Measurements from ENCODE around the gene ASPM.

Gene ASPM

DNA sequence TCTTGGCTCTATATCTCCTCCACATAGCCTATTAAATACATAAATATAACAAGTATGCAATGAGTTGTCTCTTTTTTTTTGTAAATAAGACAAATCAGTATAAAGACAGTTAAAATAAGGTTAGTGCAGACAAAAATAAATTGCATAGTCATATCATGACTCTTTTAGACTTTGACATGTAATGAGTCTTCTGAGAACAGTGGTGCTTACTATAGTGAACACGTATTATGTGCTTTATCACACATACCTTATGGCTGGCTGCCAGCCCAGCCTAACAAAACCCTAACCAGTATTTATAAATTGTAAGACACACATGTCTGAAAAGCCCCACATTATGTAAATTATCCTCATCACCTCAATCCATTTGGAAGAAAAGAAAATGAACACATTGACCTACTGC is 50.3 kb downstream of the ASPM start:
- Histone ChIP-seq H3F3A (ENCODE audit: insufficient read depth) (peaks cover 9% of the 10 kb centered on the region; the same call in 1 of the 2 replicates), H3K4me2 (ENCODE audit: low read depth, low read length, poor library complexity, severe bottlenecking) (no peak overlapping the region), H3K9me3 (ENCODE audit: insufficient read depth, low read length) (no peaks in the 10 kb centered on the region), H3K27ac (ENCODE audit: low read depth, low read length) (no peak overlapping the region), H3K9me2 (replicated peaks; ENCODE audit: insufficient read depth, low read length) (no peaks in the 10 kb centered on the region), H4K20me1 (ENCODE audit: low read depth, low read length) (no peaks in the 10 kb centered on the region), H3K36me3 (ENCODE audit: low read length) (peaks cover 56% of the 10 kb centered on the region), H3K27me3 (ENCODE audit: low read length) (no peaks in the 10 kb centered on the region), H3K79me2 (ENCODE audit: insufficient read depth, low read length) (no peaks in the 10 kb centered on the region), H3K9ac (ENCODE audit: low read length) (no peak overlapping the region), H3K4me3 (ENCODE audit: insufficient read depth, low read length, poor library complexity, severe bottlenecking) (no peak overlapping the region), H2AFZ (ENCODE audit: low read depth, low read length, severe bottlenecking) (no peak overlapping the region)
- TF ChIP-seq EZH2phosphoT487 (conservative IDR thresholded peaks at IDR 0.05; ENCODE audit: low read length), result no peak
- TF ChIP-seq, protein P1, sequence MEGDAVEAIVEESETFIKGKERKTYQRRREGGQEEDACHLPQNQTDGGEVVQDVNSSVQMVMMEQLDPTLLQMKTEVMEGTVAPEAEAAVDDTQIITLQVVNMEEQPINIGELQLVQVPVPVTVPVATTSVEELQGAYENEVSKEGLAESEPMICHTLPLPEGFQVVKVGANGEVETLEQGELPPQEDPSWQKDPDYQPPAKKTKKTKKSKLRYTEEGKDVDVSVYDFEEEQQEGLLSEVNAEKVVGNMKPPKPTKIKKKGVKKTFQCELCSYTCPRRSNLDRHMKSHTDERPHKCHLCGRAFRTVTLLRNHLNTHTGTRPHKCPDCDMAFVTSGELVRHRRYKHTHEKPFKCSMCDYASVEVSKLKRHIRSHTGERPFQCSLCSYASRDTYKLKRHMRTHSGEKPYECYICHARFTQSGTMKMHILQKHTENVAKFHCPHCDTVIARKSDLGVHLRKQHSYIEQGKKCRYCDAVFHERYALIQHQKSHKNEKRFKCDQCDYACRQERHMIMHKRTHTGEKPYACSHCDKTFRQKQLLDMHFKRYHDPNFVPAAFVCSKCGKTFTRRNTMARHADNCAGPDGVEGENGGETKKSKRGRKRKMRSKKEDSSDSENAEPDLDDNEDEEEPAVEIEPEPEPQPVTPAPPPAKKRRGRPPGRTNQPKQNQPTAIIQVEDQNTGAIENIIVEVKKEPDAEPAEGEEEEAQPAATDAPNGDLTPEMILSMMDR (IDR thresholded peaks at IDR 0.05; ENCODE audit: insufficient read depth, low read length, poor library complexity, severe bottlenecking), result no peak

DNA sequence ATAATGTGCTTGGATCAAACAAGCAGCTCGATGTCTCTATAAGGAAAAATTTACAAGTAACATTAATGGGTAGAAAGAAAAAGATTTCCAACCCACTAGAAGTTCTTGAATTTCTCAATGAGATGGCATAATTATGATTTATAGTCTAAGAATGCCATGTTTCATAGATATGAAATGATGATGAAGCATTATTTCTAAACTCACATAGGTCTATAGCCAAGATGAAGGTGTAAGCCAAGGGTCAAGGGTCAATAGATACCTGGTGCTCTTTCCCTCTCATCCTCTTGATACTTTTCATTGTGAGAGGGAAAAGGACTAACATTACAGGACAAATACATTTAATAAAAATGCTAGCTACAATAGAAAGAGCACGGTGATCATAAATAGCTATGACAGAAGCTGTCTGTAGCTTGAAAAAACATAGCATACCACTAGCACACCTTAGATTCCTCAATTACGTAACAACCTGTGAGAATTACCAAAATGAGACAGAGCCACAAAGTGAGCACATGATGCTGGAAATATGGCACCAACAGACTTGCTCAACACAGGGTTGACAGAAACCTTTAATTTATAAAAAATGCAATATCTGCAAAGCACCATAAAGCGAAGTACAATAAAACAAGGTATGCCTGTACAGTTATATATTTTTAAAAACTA is 53.1 kb downstream of the ASPM start:
- H3K4me2 ChIP-seq (ENCODE audit: low read depth, low read length, poor library complexity, severe bottlenecking), result no peak overlapping the region
- H4K20me1 ChIP-seq (ENCODE audit: low read depth, low read length), result no peaks in the 10 kb centered on the region
- no peaks in the 10 kb centered on the region for H3K9me2 ChIP-seq (replicated peaks; ENCODE audit: insufficient read depth, low read length)
- peaks cover 76% of the 10 kb centered on the region for H3K36me3 ChIP-seq (ENCODE audit: low read length)
- H3K4me3 ChIP-seq (ENCODE audit: insufficient read depth, low read length, poor library complexity, severe bottlenecking), result no peak overlapping the region
- H3K9me3 ChIP-seq (ENCODE audit: insufficient read depth, low read length), result no peaks in the 10 kb centered on the region
- H3K9ac ChIP-seq (ENCODE audit: low read length), result no peak overlapping the region
- no peaks in the 10 kb centered on the region for H3K79me2 ChIP-seq (ENCODE audit: insufficient read depth, low read length)
- TF ChIP-seq EZH2phosphoT487 (conservative IDR thresholded peaks at IDR 0.05; ENCODE audit: low read length), result no peak
- TF ChIP-seq, protein P1 (IDR thresholded peaks at IDR 0.05; ENCODE audit: insufficient read depth, low read length, poor library complexity, severe bottlenecking), result no peak
- H3K27ac ChIP-seq (ENCODE audit: low read depth, low read length), result no peak overlapping the region
- no peaks in the 10 kb centered on the region for H3K27me3 ChIP-seq (ENCODE audit: low read length)
- no peak overlapping the region for H2AFZ ChIP-seq (ENCODE audit: low read depth, low read length, severe bottlenecking)
- H3F3A ChIP-seq (ENCODE audit: insufficient read depth), result 0 out of 2 replicates have a peak, but pooled peaks cover 9% of the 10 kb centered on the region

DNA sequence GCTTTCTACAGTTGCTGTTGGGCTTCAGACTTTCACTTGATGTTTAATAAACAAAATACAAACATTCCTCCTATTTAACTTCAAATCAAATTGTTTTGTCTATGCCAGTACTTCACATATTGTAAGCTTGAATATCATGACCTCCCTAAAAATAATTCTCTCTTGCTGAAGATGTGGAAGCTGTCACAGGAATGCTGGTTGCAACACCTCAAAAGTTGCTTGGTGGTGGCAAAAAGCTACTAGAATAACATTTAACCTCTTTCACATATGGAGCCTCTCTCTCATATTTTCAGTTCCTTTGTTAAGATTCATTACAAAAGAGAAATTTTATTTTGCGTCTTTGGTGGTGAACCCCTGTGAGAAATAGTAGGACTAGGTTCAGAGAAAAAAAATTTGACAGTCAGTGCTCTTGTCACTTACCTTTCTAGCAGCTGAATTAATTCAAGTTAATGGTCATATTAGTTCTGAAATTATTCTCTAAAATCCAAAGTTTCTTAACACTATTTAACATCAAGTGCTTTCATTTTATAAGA is 53.9 kb downstream of the ASPM start:
- H3K36me3 ChIP-seq (ENCODE audit: low read length), result peaks cover 84% of the 10 kb centered on the region
- 0 out of 2 replicates have a peak, but pooled peaks cover 9% of the 10 kb centered on the region for H3F3A ChIP-seq (ENCODE audit: insufficient read depth)
- no peak overlapping the region for H3K4me3 ChIP-seq (ENCODE audit: insufficient read depth, low read length, poor library complexity, severe bottlenecking)
- H3K27ac ChIP-seq (ENCODE audit: low read depth, low read length), result no peak overlapping the region
- H3K27me3 ChIP-seq (ENCODE audit: low read length), result no peaks in the 10 kb centered on the region
- TF ChIP-seq EZH2phosphoT487 (conservative IDR thresholded peaks at IDR 0.05; ENCODE audit: low read length), result no peak
- TF ChIP-seq, protein P1 (IDR thresholded peaks at IDR 0.05; ENCODE audit: insufficient read depth, low read length, poor library complexity, severe bottlenecking), result no peak
- no peaks in the 10 kb centered on the region for H3K79me2 ChIP-seq (ENCODE audit: insufficient read depth, low read length)
- H3K9me3 ChIP-seq (ENCODE audit: insufficient read depth, low read length), result no peaks in the 10 kb centered on the region
- H4K20me1 ChIP-seq (ENCODE audit: low read depth, low read length), result no peaks in the 10 kb centered on the region
- H2AFZ ChIP-seq (ENCODE audit: low read depth, low read length, severe bottlenecking), result no peak overlapping the region
- no peak overlapping the region for H3K9ac ChIP-seq (ENCODE audit: low read length)
- H3K4me2 ChIP-seq (ENCODE audit: low read depth, low read length, poor library complexity, severe bottlenecking), result no peak overlapping the region
- no peaks in the 10 kb centered on the region for H3K9me2 ChIP-seq (replicated peaks; ENCODE audit: insufficient read depth, low read length)
